HG02763 (cell line): ENCODE measurements around the gene THAP10.
"Not testable (repeated sequence)": the region's sequence is repeated elsewhere in the genome, so short reads cannot be mapped to it uniquely, and the experiment has no call there.

Source experiments
- ATAC-seq: cut with Tn5 transposase; IDR thresholded peaks from one replicate; pipeline ENCODE4 v1.9.1; 2021; ENCODE audit warnings: mild to moderate bottlenecking, moderate library complexity; ENCODE audit not compliant: unreplicated experiment

Gene THAP10

DNA sequence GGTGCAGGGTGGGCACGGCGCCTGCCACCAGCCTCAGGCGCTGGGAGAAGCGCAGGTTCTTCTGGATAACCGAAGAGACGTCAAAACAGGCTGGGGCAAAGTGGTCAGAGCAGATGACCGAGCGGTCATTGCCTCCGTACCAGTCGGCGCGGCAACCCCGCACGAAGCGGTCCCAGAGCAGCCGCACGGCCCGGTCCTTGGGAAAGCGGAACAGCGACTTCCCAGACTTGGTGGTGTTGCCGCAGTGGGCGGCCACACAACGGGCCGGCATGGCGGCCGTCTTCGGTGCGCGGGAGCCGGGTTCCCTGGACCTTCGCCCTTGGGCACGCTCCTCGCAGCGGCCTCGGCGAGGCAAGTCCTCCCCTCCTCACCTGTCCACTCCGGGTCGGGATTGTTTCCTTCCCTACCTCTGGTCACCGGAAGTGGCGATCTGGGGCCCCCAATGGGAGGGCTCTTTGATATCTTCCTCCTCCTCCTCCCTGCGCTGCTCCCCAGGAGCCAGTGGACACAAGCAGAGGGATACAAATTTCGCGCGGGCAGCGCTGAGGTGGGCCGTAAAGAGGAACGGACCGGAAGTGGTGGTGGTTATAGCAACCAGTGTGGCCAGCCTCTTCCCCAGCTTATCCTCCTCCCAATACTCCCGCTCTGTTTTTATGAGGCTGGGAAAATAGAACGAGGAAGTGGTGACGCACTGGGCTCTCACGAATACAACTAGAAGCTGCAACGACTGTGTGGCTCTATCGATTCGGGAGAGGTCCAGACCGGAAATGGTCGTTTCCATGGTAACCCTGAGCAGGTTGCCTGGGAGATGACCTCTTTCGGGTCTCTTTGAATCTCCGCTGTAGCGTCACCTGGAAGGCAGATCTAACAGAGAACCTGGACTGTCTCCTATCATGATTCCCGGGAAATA lies at the start of gene THAP10, which contains the start of gene LRRC49:
TSS of gene THAP10 (minus strand) at position 432 of the 910 bp plus-strand sequence. CDS start at position 271, 161 bp downstream.
TSS of gene LRRC49 (plus strand) at position 825 of the 910 bp plus-strand sequence. CDS start at position 894, 69 bp downstream.
- ATAC-seq: peak; percentile 68

DNA sequence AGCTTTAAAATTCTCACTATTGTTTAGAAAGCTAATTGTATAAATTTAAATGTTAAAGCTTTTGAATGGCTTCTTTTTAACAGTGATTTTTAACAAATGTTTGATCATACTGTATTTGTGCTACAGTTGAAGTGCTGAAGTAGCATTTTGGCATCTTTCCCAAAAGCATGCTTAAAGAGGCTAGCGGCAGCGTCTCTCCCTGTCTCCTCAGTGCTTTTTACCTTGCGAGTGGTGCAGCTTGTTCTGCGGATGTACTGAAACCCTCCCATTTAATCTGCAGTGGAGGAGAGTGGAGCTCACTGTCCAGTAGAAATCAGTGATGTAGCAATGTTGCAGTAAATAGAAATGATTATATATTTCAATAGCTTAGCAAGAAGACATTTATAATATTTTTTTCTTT lies 44.1 kb upstream of the THAP10 start:
- no peak for ATAC-seq

DNA sequence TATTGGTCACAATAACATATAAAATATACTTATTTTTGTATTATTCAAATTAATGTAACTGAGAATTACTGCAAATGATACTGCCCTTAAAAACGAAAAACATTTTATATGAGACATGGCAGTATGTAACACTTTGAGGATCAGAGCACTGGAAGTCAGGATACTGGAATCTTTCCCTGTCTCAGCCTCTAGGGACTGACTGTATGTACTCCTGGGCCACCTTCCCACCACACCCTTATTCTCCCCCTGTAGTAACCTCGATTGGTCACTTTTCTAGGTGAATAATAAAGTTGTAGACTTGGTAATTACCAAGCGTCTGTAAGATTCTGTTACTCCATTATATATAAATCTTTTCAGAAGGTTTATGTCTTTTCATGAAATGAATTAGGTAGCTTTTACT lies 43.4 kb upstream of the THAP10 start:
- ATAC-seq: no peak

DNA sequence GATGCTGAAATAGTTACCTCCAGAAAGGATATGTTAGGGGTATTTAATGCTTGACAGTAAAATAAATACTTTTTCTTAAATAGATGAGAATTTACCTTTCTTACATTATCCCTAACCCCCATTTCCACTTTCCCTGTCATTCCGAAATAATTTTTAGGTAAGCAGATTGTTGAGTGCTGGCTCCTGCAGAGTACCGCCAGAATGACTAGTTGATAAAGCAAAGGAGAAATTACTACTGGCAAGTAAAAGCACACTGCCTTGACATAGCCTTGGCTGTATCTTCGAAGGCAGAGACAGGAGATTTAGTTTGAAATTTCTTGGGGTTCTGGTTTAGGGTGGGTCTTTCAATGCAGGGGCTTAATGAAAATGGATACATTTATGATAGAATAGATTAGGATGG lies 41.2 kb upstream of the THAP10 start:
- no peak for ATAC-seq

DNA sequence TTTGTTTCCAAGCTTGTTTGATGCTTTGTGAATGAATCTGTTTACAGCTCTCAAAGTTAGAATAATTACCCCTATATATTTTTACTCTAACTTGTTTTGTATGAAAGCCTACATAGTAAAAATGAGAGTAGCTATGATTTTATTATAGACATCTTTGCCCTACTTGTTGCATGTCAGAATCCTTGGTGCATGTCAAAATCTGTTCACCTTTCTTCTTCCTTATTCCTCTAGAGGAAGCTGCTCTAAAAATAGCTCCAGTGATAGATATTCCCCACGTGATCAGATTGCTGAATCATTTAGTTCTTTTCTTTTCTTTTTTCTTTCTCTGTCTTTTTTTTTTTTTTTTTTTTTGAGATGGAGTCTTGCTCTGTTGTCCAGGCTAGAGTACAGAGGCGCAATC lies 40.2 kb upstream of the THAP10 start:
- ATAC-seq: no peak

DNA sequence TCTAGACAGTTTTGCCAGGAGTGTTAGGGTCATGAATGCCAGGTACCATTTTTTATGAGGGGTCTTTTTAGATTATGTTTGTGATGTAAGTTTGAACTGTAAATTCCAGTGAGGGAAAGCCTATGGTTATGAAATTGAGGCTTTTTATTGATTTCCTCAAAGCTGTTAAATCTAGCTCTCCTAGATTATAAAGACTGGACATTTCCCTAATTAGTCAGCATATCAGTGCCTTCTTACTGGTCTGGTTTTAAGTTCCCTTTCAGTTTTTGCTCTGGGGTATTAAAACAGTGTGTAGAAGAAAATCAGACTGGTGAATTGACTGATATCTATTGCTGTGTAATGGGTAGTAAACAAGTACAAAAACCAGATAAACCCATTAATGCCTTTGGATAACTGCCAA lies 39.6 kb upstream of the THAP10 start:
- no peak for ATAC-seq

DNA sequence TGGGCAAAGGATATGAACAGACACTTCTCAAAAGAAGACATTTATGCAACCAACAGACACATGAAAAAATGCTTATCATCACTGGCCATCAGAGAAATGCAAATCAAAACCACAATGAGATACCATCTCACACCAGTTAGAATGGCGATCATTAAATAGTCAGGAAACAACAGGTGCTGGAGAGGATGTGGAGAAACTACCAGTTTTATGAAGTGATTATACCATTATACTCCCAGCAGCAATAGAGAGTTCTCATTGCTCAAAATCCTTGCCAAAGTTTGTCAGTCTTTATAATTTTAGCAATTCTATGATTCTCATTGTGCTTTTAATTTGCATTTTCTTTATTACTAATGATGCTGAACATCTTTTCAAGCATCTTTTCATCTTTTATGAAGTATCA lies 34.7 kb upstream of the THAP10 start:
- not testable (repeated sequence) for ATAC-seq

DNA sequence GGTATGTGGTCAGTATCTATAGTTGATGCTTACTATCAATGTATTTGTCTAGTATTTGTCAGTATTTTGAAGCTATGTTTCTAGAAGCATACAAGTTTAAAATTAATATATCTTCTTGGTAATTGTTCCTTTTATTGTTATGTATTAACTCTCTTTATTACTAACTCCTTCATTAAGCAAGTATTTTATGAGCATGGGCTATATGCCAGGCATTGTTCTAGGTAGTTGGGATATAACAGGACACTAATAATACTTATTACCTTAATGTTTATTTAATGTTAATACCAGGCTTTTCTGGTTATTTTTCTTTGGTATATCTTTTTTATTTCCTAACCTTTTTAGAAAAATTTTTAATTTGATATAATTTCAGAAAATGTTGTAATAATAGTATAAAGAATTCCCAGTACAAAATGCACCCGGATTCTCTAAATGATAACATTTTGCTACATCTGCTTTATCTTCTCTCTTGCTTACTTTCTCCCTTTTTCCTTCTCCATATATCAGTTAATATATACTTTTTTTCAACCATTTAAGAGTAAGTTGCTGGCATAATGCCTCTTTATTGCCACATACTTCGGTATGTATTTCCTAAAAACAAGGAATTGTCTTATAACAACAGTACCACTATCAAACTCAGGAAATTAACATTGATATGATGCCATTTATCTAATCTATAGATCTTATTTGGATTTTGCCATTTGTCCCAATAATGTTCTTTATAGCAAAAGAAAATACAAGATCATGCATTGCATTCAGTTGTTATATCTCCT lies 31.3 kb upstream of the THAP10 start:
- no peak for ATAC-seq

DNA sequence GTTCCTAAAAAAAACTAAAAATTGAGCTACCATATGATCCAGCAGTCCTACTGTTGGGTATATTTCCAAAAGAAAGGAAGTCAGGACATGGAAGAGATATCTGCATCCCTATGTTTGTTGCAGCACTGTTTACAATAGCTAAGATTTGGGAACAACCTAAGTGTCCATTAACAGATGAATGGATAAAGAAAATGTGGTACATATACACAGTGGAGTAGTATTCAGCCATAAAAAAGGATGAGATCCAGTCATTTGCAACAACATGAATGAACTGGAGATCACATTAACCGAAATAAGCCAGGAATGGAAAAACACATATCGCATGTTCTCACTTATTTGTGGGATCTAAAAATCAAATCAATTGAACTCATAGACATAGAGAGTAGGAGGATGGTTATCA lies 29.9 kb upstream of the THAP10 start:
- ATAC-seq: no peak

DNA sequence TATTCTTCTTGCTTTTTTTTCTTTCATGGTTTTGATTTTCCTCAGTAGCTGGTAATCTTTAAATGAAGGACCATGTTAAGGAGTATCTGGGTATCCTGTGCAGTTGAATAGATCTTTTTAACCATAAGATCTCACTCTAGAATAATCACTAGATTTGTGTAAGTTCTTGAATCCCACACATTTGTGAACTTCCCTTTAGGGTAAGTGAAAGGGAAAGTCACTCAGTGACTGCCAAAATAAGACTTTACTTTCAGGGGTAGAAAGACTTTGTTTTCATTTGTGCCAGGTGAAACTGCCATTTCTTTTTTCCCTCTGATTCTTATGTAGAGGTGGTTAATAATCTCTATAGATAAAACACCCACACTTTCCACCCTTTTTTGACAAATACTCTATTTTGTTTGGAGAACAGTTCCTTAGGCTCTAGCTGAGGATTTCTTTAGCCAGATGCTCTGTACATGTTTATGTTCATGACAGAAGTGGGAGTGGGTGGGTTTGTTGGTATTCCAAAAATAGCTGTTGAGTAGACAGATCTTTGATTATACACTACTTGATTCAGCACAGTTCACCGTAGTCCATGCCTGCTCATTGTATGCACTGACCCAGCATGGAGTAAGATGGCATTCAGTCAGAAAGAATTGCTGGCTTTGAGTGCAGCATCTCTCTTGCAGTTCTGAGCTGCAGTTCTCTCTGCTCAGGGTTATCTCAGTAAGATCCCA lies 28.9 kb upstream of the THAP10 start:
- ATAC-seq: no peak

DNA sequence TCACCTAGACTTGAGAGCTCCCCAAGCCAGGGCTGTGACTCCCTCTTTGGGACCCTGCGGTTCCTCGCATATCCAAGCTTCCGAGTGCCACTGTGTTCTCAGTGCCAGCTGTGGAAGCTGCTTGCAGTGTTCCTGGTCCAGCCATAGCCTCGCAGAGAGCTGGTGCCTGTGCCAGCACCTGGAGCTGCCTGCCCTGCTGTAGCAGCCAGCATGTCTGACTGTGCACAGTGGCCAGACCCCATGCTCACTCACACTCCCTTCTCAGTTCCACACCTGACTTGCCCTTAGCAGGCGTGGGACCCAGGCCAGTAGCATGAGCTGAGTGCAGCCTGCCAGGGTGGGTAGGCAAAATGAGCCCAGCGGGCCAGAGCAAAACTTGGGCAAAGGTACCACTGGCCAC lies 25.7 kb upstream of the THAP10 start:
- no peak for ATAC-seq

DNA sequence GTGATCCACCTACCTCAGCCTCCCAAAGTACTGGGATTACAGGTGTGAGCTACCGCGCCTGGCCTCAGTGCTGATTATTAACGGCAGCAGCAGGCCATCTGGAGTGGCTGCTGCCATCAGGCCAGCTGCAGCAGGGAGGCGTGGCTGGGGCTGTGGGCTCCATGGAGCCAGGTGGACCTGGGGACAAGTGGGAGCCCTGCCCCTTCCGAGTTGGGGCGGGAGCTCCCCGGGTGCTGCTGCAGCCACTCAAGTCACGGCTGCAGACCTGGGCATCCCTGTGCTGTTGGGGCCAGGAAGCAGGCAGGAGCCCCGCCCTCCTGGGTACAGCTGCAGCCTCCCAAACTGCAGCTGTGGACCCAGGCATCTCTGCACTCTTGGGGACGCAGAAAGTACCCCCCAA lies 24.3 kb upstream of the THAP10 start:
- ATAC-seq: no peak

DNA sequence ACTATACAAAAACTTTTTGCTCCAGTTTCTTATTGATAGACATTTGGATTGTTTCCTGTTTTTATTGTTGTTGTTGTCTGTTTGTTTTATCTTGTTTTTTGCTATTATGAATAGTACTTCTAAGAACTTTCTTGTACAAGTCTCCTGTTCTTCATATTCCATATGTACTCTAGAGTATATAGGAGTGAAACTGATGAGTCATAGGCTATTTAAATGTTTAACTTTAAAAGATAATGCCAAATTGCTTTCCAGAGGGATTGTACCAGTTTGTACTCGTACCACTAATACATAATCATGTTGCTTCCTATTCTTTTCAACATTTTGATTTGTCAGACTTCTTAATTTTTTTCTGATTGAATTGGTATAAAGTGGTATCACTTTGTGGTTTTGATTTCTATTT lies 20.0 kb upstream of the THAP10 start:
- no peak for ATAC-seq

DNA sequence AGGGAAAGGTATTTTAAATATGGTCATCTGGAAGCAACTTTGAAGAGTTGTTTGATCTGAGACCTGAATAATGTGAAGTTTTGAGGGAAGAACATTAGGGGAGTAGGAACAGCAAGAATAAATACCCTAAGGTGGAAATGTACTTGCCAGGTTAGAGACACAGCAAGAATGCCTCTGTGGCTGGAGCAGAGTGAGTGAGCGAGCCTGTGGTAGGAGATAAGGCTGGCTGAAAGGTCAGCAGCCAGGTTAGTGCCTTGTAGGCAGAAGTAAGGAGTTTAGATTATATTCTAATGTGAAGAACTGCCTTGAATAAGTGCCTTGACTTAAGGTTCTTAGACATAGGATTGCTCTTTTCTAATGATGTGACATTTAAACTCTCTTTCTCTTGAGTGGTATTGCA lies 18.7 kb upstream of the THAP10 start:
- no peak for ATAC-seq

DNA sequence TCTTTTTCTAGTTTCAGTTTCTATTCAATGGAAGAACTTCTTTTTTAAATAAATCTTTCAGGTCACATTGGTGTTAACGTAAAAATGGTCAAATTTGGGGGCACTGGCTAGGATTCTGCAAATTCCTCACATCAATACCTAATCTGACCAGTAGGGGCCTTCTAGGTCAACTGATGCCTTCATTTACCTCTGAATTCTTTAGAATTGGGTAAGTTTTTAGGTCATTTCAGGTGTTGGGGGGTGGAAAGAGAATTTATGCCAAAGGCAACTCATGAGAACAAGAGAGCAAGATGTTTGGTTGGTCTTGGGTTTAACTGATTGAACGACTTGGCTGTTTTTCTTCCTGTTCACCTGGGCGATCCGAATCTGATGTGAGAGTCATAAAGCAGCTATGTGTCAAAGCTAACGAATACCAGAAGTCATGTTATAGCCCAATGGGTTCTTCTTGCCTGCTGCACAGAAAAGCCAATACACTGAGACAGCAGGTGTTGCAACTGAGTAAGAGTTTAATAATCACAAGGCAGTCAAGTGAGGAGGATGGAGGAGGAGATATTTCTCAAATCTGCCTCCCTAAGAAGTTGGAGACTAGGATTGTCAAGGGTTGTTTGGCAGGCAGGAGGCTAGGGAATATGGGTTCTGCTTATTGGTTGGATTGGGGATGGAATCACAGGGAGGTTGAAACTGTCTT lies 15.7 kb upstream of the THAP10 start:
- no peak for ATAC-seq

DNA sequence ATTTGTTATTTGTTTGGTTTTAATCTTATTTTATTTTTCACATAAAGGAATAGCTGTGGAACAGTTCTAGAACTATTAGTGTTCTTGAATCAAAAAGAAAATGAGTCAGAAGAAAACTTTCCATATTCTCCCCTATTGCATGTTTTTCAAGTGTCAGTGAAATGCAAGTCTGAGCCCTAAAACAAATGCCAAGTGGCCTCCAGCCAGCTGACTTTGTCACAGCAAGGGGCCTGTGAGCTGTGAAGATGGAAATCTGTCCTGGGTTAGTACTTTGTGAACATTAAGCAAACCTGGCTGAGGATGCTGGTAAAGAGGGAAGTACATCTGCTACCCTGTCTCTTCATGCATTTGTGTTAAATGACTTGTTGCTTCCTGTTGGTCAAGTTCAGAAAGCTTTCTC lies 14.6 kb upstream of the THAP10 start:
- no peak for ATAC-seq

DNA sequence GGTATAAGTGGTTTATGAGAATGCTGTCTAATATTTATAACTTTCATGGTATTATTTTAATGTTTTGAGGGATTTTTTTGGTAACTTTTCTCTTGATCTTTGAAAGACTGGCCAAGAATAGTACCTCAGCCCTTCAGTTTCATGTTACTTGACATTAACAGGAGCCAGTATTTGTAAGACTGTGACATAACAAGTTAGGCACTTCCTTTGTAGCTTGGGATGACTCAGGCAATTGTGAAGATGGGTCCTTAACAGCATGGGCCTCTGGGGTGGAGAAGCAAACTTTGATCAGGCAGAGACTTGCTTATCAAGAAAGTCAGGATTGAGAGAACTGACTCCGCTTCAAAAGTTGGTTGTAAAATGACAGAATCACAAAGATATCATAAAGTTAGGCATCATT lies 9.9 kb upstream of the THAP10 start:
- ATAC-seq: no peak

DNA sequence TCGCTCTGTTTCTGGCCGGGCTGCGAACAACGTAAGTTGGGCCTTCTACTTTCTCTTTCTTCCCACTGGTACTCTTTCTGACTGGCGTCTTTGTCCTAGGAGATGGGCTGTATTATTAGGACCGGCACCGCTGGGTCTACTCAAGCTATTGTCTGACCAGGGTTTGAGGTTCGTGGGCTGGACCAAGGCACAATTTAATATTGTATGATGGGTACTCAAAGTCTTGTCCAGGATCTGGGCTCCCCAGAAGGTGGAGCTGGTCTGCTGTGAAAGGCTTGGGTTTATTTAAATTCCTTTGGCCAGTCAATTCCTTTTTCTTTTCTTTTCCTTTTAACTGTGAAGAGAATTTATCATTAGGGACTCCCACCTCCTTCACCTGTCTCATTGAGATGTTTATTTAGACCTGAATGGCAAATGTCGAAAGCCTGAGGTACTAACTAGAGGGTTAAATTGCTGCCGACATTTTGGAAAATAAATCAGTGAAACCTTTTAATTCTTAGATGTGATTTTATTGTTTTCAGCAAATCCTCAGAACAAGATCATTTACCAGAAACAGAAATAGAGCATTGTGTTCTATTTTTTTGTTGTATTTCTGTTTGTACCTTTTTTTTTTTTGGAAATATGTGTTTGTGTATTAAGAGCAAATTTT lies 803 bp upstream of the THAP10 start:
- ATAC-seq: no peak

DNA sequence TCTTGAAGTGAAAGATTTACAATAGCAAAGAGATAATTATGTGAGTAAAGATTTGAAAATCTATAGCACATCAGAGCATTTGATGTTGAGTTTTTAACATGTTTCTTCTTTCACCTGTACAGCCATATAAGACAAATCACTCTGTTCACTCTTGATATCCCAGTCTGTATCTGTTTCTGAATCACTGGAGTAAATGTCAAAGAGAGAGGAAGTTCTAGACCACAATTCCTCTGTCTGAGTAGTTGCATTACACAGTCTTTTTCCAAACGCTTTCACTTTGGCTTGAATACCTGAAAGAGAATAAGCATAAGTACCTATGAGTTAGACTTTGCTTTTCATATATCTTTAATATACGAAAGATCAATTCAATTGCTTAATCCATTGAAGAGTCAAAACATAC lies 9.9 kb downstream of the THAP10 start:
- no peak for ATAC-seq

DNA sequence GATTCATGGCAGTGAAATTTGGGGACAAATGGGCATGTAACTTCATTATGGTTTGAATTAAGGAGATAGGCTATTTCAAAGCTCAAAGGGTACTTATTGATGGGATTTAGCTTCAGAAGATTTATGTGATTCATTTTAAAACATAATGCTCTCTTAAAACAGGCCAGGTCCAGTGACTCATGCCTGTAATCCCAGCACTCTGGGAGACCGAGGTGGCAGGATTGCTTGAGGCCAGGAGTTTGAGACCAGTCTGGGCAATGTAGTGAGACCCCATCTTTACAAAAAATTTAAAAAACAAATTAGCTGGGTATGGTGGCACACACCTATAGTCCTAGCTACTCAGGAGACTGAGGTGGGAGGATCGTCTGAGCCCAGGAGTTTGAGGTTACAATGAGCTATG lies 11.5 kb downstream of the THAP10 start:
- ATAC-seq: no peak
